Ovary (tissue), 3 donors: Measurements from ENCODE around the gene ZFAND2A.

Experiments used
- CTCF ChIP-seq, 3 donors: fragments of 450-650 bp in 2 of 3; fragments of 200-600 bp in 1 of 3; IDR thresholded peaks; one replicate each; pipeline versions ENCODE4 v1.5.1 to v1.8.0; 2016 to 2022; ENCODE audit warnings: antibody characterized with exemption in 3 of 3, mild to moderate bottlenecking in 1 of 3
- EP300 ChIP-seq: sonication (generic); formaldehyde crosslinking; IDR thresholded peaks from one replicate; pipeline ENCODE4 v1.6.1; 2017; ENCODE audit warnings: antibody characterized with exemption
- POLR2A ChIP-seq: fragments of 450-650 bp; IDR thresholded peaks from one replicate; pipeline ENCODE4 v1.6.1; 2017; ENCODE audit warnings: antibody characterized with exemption, mild to moderate bottlenecking, moderate library complexity
- donor health status: DM: no; HTN: no; CAD: no.

- TF ChIP-seq CTCF (IDR thresholded peaks at IDR 0.05): no peak
- TF ChIP-seq POLR2A: no peak
- TF ChIP-seq EP300: no peak
These were observed 15.0 kb upstream of the ZFAND2A start for GRCh38 chr7:1174881-1175596.
